Upper lobe of left lung (tissue), 4 donors: ENCODE measurements around the gene ADAMTS17.

Experiments
- EP300 ChIP-seq, 4 donors: sonication (generic); formaldehyde crosslinking; IDR thresholded peaks; one replicate each; pipeline ENCODE4 v1.5.1; 2017; ENCODE audit warnings: antibody characterized with exemption in 4 of 4, control low read depth in 2 of 4
- POLR2A ChIP-seq, 4 donors: fragments of 450-650 bp; IDR thresholded peaks; one replicate each; pipeline ENCODE4 v1.5.1; 2016 to 2017; ENCODE audit warnings: antibody characterized with exemption in 4 of 4, mild to moderate bottlenecking in 2 of 4
- POLR2AphosphoS5 ChIP-seq, 2 donors: sonication (generic); formaldehyde crosslinking; IDR thresholded peaks; one replicate each; pipeline ENCODE4 v1.5.1; 2017; ENCODE audit warnings: antibody characterized with exemption in 2 of 2

- no peak for TF ChIP-seq POLR2AphosphoS5 (IDR thresholded peaks at IDR 0.05)
- no peak for TF ChIP-seq POLR2A (IDR thresholded peaks at IDR 0.05)
- no peak for TF ChIP-seq EP300 (IDR thresholded peaks at IDR 0.05)
Measured at GRCh38 chr15:100115711-100116090, 226.1 kb downstream of the ADAMTS17 start.
